Trophoblast cell (in vitro differentiated cells and primary cell): Measurements from ENCODE around the gene MUS81.

ENCODE experiments used
- DNase-seq, 2 donors: peaks; one replicate each; pipeline ENCODE4 v3.0.0-alpha.2; 2016
- H2AFZ ChIP-seq: 2 replicates; pipeline ENCODE4 v1.6.1; 2013; ENCODE audit warnings: low read length, moderate library complexity, mild to moderate bottlenecking; ENCODE audit not compliant: insufficient read depth, poor library complexity
- H2AK5ac ChIP-seq: 2 replicates; pipeline ENCODE4 v1.6.1; 2013; ENCODE audit warnings: mild to moderate bottlenecking, low read length
- H2BK120ac ChIP-seq: 2 replicates; pipeline ENCODE4 v1.6.1; 2013; ENCODE audit warnings: low read length, mild to moderate bottlenecking, moderate library complexity; ENCODE audit not compliant: insufficient read depth, poor library complexity
- H2BK12ac ChIP-seq: 2 replicates; pipeline ENCODE4 v1.6.1; 2013; ENCODE audit warnings: mild to moderate bottlenecking, low read length, moderate library complexity
- H2BK5ac ChIP-seq: 2 replicates; pipeline ENCODE4 v1.6.1; 2013; ENCODE audit warnings: low read length, low read depth, moderate library complexity, mild to moderate bottlenecking; ENCODE audit not compliant: poor library complexity
- H3K14ac ChIP-seq: 2 replicates; pipeline ENCODE4 v1.6.1; 2013; ENCODE audit warnings: mild to moderate bottlenecking, low read length
- H3K18ac ChIP-seq: 2 replicates; pipeline ENCODE4 v1.6.1; 2013; ENCODE audit warnings: mild to moderate bottlenecking, low read length
- H3K23ac ChIP-seq: 2 replicates; pipeline ENCODE4 v1.6.1; 2013; ENCODE audit warnings: low read length
- H3K27ac ChIP-seq: 2 replicates; pipeline ENCODE4 v1.5.1; 2013; ENCODE audit warnings: low read depth, mild to moderate bottlenecking, inconsistent platforms, low read length, moderate library complexity
- H3K27me3 ChIP-seq: 2 replicates; pipeline ENCODE4 v1.6.1; 2013; ENCODE audit warnings: inconsistent platforms, mild to moderate bottlenecking, low read length, moderate library complexity; ENCODE audit not compliant: insufficient read depth
- H3K36me3 ChIP-seq, 2 experiments: 1 replicate in 1 of 2; 2 replicates in 1 of 2; pipeline ENCODE4 v1.6.1; 2013; ENCODE audit warnings: low read length in 2 of 2, mild to moderate bottlenecking in 2 of 2, moderate library complexity in 1 of 2; ENCODE audit not compliant: insufficient read depth in 2 of 2, control insufficient read depth in 1 of 2
- H3K4ac ChIP-seq: 2 replicates; pipeline ENCODE4 v1.6.1; 2013; ENCODE audit warnings: low read depth, mild to moderate bottlenecking, low read length, moderate library complexity
- H3K4me1 ChIP-seq, 2 experiments: 1 replicate in 1 of 2; 2 replicates in 1 of 2; pipeline ENCODE4 v1.6.1; 2013; ENCODE audit warnings: low read length in 2 of 2, mild to moderate bottlenecking in 2 of 2, moderate library complexity in 1 of 2; ENCODE audit not compliant: insufficient read depth in 2 of 2, control insufficient read depth in 1 of 2
- H3K4me2 ChIP-seq: 2 replicates; pipeline ENCODE4 v1.6.1; 2013; ENCODE audit warnings: inconsistent platforms, mild to moderate bottlenecking, low read length, moderate library complexity
- H3K4me3 ChIP-seq: 2 replicates; pipeline ENCODE4 v1.5.1; 2013; ENCODE audit warnings: mild to moderate bottlenecking, low read depth, low read length, inconsistent platforms
- H3K79me1 ChIP-seq: one replicate; pipeline ENCODE4 v1.6.1; 2013; ENCODE audit warnings: low read length
- H3K79me2 ChIP-seq: 2 replicates; pipeline ENCODE4 v1.6.1; 2013; ENCODE audit warnings: low read length, mild to moderate bottlenecking; ENCODE audit not compliant: control insufficient read depth, insufficient read depth, poor library complexity
- H3K9ac ChIP-seq: 2 replicates; pipeline ENCODE4 v1.6.1; 2013; ENCODE audit warnings: mild to moderate bottlenecking, low read length
- H3K9me3 ChIP-seq: 2 replicates; pipeline ENCODE4 v1.6.1; 2013; ENCODE audit warnings: low read depth, mild to moderate bottlenecking, control low read depth, inconsistent platforms, low read length; ENCODE audit not compliant: insufficient read depth
- H4K12ac ChIP-seq: 2 replicates; pipeline ENCODE4 v1.6.1; 2013; ENCODE audit warnings: low read depth, mild to moderate bottlenecking, low read length, moderate library complexity
- H4K8ac ChIP-seq: 2 replicates; pipeline ENCODE4 v1.6.1; 2013; ENCODE audit warnings: low read depth, mild to moderate bottlenecking, low read length, moderate library complexity
- H4K91ac ChIP-seq: one replicate; pipeline ENCODE4 v1.6.1; 2013; ENCODE audit warnings: low read depth, mild to moderate bottlenecking, low read length, moderate library complexity
- WGBS: extraction: QIAGEN DNeasy Blood & Tissue Kit; methylation state at CpG from one replicate; pipeline ENCODE4 v1.1.7; 2013; ENCODE audit warnings: missing lambda C conversion rate; ENCODE audit not compliant: insufficient read length, insufficient coverage; ENCODE audit errors: extremely low coverage; 5-methylcytosine and 5-hydroxymethylcytosine counted together

The MUS81 gene

GRCh38 chr11:65882120-65883057, 22.2 kb downstream of the MUS81 start:
- Histone ChIP-seq H3K9me3 (peaks cover 2% of the 10 kb centered on the region), H3K36me3 (peaks cover 46 to 49% of the 10 kb centered on the region in 2 experiments), H2BK12ac (no peak overlapping the region), H3K4me1 (peaks cover 2 to 6% of the 10 kb centered on the region in 2 experiments), H4K91ac (no peak overlapping the region), H3K79me1 (no peaks in the 10 kb centered on the region), H3K4me3 (no peak overlapping the region), H3K4me2 (no peak overlapping the region), H3K27ac (no peak overlapping the region), H3K23ac (no peak overlapping the region), H2AK5ac (no peak overlapping the region), H3K9ac (no peak overlapping the region), H2BK120ac (no peak overlapping the region), H4K12ac (no peak overlapping the region), H4K8ac (no peak overlapping the region), H3K14ac (no peak overlapping the region), H3K4ac (no peak overlapping the region), H3K27me3 (no peaks in the 10 kb centered on the region), H3K18ac (no peak overlapping the region), H2AFZ (no peak overlapping the region), H3K79me2 (no peaks in the 10 kb centered on the region), H2BK5ac (no peak overlapping the region)
- no peak for DNase-seq
- no CpG with 5 or more reads among the region's 30 CpGs for WGBS

- H3K27ac ChIP-seq, result no peak overlapping the region
- WGBS, result no CpG with 5 or more reads among the region's 13 CpGs
- H3K9me3 ChIP-seq, result peaks cover under 1% of the 10 kb centered on the region
- H3K27me3 ChIP-seq, result no peaks in the 10 kb centered on the region
- H2AFZ ChIP-seq, result no peak overlapping the region
- no peak overlapping the region for H3K14ac ChIP-seq
- no peak overlapping the region for H3K4me3 ChIP-seq
- H3K79me1 ChIP-seq, result peaks cover 5% of the 10 kb centered on the region
- no peak overlapping the region for H4K91ac ChIP-seq
- peaks cover 46 to 49% of the 10 kb centered on the region in 2 experiments for H3K36me3 ChIP-seq
- no peak overlapping the region for H2BK12ac ChIP-seq
- H3K4ac ChIP-seq, result no peak overlapping the region
- no peak overlapping the region for H3K18ac ChIP-seq
- no peak overlapping the region for H2BK120ac ChIP-seq
- no peak overlapping the region for H2BK5ac ChIP-seq
- peaks cover 6 to 10% of the 10 kb centered on the region in 2 experiments for H3K4me1 ChIP-seq
- H4K12ac ChIP-seq, result no peak overlapping the region
- peaks cover 2% of the 10 kb centered on the region for H3K79me2 ChIP-seq
- no peak overlapping the region for H2AK5ac ChIP-seq
- no peak overlapping the region for H3K9ac ChIP-seq
- DNase-seq, result no peak
- no peak overlapping the region for H3K23ac ChIP-seq
- H4K8ac ChIP-seq, result no peak overlapping the region
- H3K4me2 ChIP-seq, result no peak overlapping the region
Observed at GRCh38 chr11:65883058-65883761, 23.0 kb downstream of the MUS81 start.

GRCh38 chr11:65883786-65884715, 23.8 kb downstream of the MUS81 start:
- Histone ChIP-seq H3K27ac (no peak overlapping the region), H3K27me3 (no peaks in the 10 kb centered on the region), H3K79me2 (peaks cover 2% of the 10 kb centered on the region), H3K4ac (no peak overlapping the region), H2BK120ac (no peak overlapping the region), H3K4me2 (no peak overlapping the region), H2AFZ (no peak overlapping the region), H3K18ac (no peak overlapping the region), H2AK5ac (no peak overlapping the region), H3K14ac (no peak overlapping the region), H4K91ac (no peak overlapping the region), H4K8ac (no peak overlapping the region), H3K79me1 (peaks cover 10% of the 10 kb centered on the region), H2BK12ac (no peak overlapping the region), H2BK5ac (no peak overlapping the region), H3K23ac (no peak overlapping the region), H3K36me3 (peaks cover 46 to 49% of the 10 kb centered on the region in 2 experiments), H3K9ac (no peak overlapping the region), H3K4me3 (no peak overlapping the region), H3K9me3 (no peaks in the 10 kb centered on the region), H4K12ac (no peak overlapping the region), H3K4me1 (peaks cover 8 to 15% of the 10 kb centered on the region in 2 experiments)
- WGBS, result no CpG with 5 or more reads among the region's 28 CpGs
- no peak for DNase-seq

GRCh38 chr11:65884716-65885092, 24.5 kb downstream of the MUS81 start:
- peaks cover 2% of the 10 kb centered on the region for H3K79me2 ChIP-seq
- H3K4ac ChIP-seq, result no peak overlapping the region
- peaks cover 46 to 49% of the 10 kb centered on the region in 2 experiments for H3K36me3 ChIP-seq
- no peak overlapping the region for H4K8ac ChIP-seq
- no CpG with 5 or more reads among the region's 9 CpGs for WGBS
- H2BK12ac ChIP-seq, result no peak overlapping the region
- no peaks in the 10 kb centered on the region for H3K27me3 ChIP-seq
- no peak overlapping the region for H3K9ac ChIP-seq
- no peak overlapping the region for H3K4me3 ChIP-seq
- H2BK120ac ChIP-seq, result no peak overlapping the region
- no peak overlapping the region for H4K12ac ChIP-seq
- H3K14ac ChIP-seq, result no peak overlapping the region
- no peak overlapping the region for H3K27ac ChIP-seq
- peaks cover 12% of the 10 kb centered on the region for H3K79me1 ChIP-seq
- H4K91ac ChIP-seq, result no peak overlapping the region
- H2BK5ac ChIP-seq, result no peak overlapping the region
- no peak overlapping the region for H3K18ac ChIP-seq
- no peak overlapping the region for H3K4me2 ChIP-seq
- peak; percentile 62 to 90 for DNase-seq
- H3K9me3 ChIP-seq, result no peaks in the 10 kb centered on the region
- H2AFZ ChIP-seq, result no peak overlapping the region
- peaks cover 9 to 16% of the 10 kb centered on the region in 2 experiments for H3K4me1 ChIP-seq
- no peak overlapping the region for H3K23ac ChIP-seq
- H2AK5ac ChIP-seq, result no peak overlapping the region
